HFFc6 (cell line): ENCODE results near the gene SLC51A. TPM values are rescaled to one million over a fixed set of nuclear protein-coding genes. Genes with fewer than 3 reads are reported as not detected.
A peak's percentile ranks its signal among the peaks of the same experiment; 100 is the strongest.
"Not testable (repeated sequence)": the region's sequence is repeated elsewhere in the genome, so short reads cannot be mapped to it uniquely, and the experiment has no call there.

ENCODE experiments used
- DNase-seq: peaks from one replicate; pipeline ENCODE4 v3.0.0-alpha.2; 2018
- H3K27ac Mint-ChIP-seq: 2 replicates; pipeline ENCODE4 v1.8.0; 2020; ENCODE audit warnings: mild to moderate bottlenecking, mixed read lengths
- H3K27me3 Mint-ChIP-seq: 2 replicates; pipeline ENCODE4 v1.8.0; 2021; ENCODE audit warnings: mild to moderate bottlenecking, moderate library complexity, mixed read lengths; ENCODE audit not compliant: insufficient read depth
- H3K36me3 Mint-ChIP-seq: 2 replicates; pipeline ENCODE4 v1.8.0; 2021; ENCODE audit warnings: low read depth, mixed read lengths
- H3K4me1 Mint-ChIP-seq: 2 replicates; pipeline ENCODE4 v1.8.0; 2020; ENCODE audit warnings: low read depth, mixed read lengths
- H3K4me3 Mint-ChIP-seq: 2 replicates; pipeline ENCODE4 v1.8.0; 2020; ENCODE audit warnings: mild to moderate bottlenecking, moderate library complexity, mixed read lengths
- H3K9me3 Mint-ChIP-seq: 2 replicates; pipeline ENCODE4 v1.8.0; 2020; ENCODE audit warnings: mild to moderate bottlenecking, mixed read lengths
- CTCF ChIP-seq: fragments of 200-600 bp; sonication (generic); IDR thresholded peaks from 2 replicates; pipeline ENCODE4 v1.5.0; 2021; ENCODE audit warnings: antibody characterized with exemption, mild to moderate bottlenecking
- total RNA-seq, 6 experiments: library from RNA; stranded (reverse); fragmentation: NEBNext Ultra II Directional; extraction: Animal tissue kit (Norgen Biotek cat#: 25700); gene quantifications; 2 replicates in 1 of 6; 3 replicates in 5 of 6; pipeline ENCODE4 v1.2.3, GENCODE V29; 2021

The SLC51A gene
- total RNA-seq, 6 experiments from 2014 or later: not detected

- peaks cover 8% of the 10 kb centered on the region for H3K4me1 Mint-ChIP-seq
- no peak for TF ChIP-seq CTCF
- peaks cover 4% of the 10 kb centered on the region for H3K27me3 Mint-ChIP-seq
- no peak for DNase-seq
- no peaks in the 10 kb centered on the region for H3K36me3 Mint-ChIP-seq
- no peak overlapping the region for H3K27ac Mint-ChIP-seq
- H3K9me3 Mint-ChIP-seq: no peaks in the 10 kb centered on the region
- H3K4me3 Mint-ChIP-seq: no peak overlapping the region
Observed at GRCh38 chr3:196198081-196198675, 18.2 kb upstream of the SLC51A start.

- Mint-ChIP-seq H3K4me3 (no peak overlapping the region), H3K27ac (no peak overlapping the region), H3K36me3 (no peaks in the 10 kb centered on the region), H3K4me1 (peaks cover 8% of the 10 kb centered on the region), H3K27me3 (peaks cover 9% of the 10 kb centered on the region), H3K9me3 (no peaks in the 10 kb centered on the region)
- peak; percentile 36 for TF ChIP-seq CTCF
- no peak for DNase-seq
Observed at GRCh38 chr3:196198771-196199753, 17.3 kb upstream of the SLC51A start.

GRCh38 chr3:196202516-196202970, 13.8 kb upstream of the SLC51A start:
- Mint-ChIP-seq H3K36me3 (no peaks in the 10 kb centered on the region), H3K27me3 (peaks cover 20% of the 10 kb centered on the region), H3K4me1 (peaks cover 8% of the 10 kb centered on the region), H3K9me3 (peaks cover 4% of the 10 kb centered on the region; the same call in 1 of the 2 replicates), H3K4me3 (peak overlapping the region; percentile 60), H3K27ac (no peak overlapping the region)
- TF ChIP-seq CTCF: no peak
- peak; percentile 9 for DNase-seq

GRCh38 chr3:196203846-196204245, 12.5 kb upstream of the SLC51A start:
- no peak for DNase-seq
- Mint-ChIP-seq H3K9me3 (peaks cover 4% of the 10 kb centered on the region; the same call in 1 of the 2 replicates), H3K36me3 (no peaks in the 10 kb centered on the region), H3K4me3 (no peak overlapping the region), H3K27me3 (peaks cover 20% of the 10 kb centered on the region), H3K4me1 (peaks cover 8% of the 10 kb centered on the region), H3K27ac (no peak overlapping the region)
- TF ChIP-seq CTCF: no peak

GRCh38 chr3:196205442-196206205, 10.7 kb upstream of the SLC51A start:
- not testable (repeated sequence) for H3K4me3 Mint-ChIP-seq, DNase-seq, H3K9me3 Mint-ChIP-seq, H3K36me3 Mint-ChIP-seq, H3K4me1 Mint-ChIP-seq, H3K27ac Mint-ChIP-seq
- peaks cover 33% of the 10 kb centered on the region for H3K27me3 Mint-ChIP-seq
- 0 out of 2 replicates have a peak, but pooled peaks have one; percentile 11 for TF ChIP-seq CTCF
